GM21360 (cell line): ENCODE data around the gene ZSWIM3.
"Not testable (repeated sequence)": the region's sequence is repeated elsewhere in the genome, so short reads cannot be mapped to it uniquely, and the experiment has no call there.

Experiments
- ATAC-seq: cut with Tn5 transposase; IDR thresholded peaks from one replicate; pipeline ENCODE4 v1.9.1; 2021; ENCODE audit warnings: mild to moderate bottlenecking, moderate library complexity; ENCODE audit not compliant: unreplicated experiment

The ZSWIM3 gene

DNA sequence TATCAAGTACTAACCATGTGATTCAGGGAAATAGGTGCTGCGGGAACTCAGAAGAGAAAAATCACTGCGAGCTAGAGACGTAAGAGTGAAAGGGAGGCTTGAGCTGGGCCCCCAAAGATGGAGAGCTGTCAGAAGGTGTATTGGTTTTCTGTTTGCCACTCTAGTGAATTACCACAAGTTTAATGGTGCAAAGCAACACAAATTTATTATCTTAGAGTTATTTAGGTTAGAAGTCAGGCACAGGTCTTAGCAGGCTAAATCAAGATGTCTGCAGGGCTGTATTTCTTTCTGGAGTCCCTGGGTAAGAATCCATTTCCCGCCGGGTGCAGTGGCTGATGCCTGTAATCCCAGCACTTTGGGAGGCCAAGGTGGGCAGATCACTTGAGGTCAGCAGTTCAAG lies 2.5 kb downstream of the ZSWIM3 start:
- no peak for ATAC-seq

DNA sequence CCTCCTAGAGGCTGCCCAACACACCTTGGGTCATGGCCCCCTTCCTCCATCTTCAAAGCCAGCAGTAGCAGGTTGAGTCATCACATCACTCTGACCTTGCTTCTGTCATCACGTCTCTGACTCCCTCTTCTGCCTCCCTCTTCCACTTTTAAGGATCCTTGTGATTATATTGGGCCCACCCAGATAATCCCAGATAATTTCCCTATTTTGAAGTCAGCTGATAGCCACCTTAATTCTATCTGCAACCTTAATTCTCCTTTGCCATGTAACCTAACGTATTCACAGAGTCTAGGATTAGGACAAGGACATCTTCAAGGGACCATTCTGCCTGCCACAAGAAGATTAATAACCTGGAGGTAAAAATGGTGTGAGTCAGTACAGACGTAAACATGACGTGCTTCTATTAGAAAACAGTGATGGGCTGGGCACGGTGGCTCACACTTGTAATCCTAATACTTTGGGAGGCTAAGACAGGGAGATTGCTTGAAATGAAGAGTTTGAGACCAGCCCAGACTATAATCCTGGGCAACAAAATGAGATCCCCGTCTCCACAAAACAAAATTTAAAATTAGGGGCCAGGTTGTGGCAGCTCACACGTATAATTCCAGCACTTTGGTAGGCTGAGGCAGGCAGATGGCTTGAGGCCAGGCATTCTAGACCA lies 3.3 kb downstream of the ZSWIM3 start:
- ATAC-seq: no peak

DNA sequence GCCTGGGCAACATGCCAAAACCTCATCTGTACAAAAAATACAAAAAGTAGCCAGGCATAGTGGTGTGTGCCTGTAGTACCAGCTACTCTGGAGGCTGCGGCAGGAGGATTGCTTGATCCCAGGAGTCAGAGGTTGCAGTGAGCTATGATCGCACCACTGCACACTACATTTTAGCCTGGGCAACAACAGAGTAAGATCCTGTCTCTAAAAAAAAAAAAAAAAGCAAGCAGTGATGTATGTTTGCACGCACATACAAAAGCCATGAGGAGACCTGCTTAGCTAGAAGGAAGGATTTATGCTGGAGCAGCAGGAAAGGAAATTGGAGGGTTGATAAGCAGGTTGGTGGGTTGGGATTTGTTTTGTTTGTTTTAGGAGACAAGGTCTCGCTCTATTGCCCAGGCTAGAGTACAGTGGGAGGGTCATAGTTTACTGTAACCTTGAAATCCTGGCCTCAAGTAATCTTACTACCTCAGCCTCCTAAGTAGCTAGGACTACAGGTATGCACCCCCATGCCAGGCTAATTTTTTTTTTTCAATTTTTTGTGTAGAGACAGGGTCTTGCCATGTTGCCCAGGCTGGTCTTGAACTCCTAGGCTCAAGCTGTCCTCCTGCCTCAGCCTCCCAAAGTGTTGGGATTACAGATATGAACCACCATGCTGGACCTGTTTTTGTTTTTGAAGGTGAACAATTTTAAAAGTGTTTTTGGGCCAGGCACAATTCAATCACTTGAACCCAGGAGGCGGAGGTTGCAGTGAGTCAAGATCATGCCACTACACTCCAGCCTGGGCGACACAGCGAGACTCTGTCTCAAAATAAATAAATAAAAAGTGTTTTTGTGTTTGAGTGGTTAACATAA lies 4.0 kb downstream of the ZSWIM3 start:
- no peak for ATAC-seq

DNA sequence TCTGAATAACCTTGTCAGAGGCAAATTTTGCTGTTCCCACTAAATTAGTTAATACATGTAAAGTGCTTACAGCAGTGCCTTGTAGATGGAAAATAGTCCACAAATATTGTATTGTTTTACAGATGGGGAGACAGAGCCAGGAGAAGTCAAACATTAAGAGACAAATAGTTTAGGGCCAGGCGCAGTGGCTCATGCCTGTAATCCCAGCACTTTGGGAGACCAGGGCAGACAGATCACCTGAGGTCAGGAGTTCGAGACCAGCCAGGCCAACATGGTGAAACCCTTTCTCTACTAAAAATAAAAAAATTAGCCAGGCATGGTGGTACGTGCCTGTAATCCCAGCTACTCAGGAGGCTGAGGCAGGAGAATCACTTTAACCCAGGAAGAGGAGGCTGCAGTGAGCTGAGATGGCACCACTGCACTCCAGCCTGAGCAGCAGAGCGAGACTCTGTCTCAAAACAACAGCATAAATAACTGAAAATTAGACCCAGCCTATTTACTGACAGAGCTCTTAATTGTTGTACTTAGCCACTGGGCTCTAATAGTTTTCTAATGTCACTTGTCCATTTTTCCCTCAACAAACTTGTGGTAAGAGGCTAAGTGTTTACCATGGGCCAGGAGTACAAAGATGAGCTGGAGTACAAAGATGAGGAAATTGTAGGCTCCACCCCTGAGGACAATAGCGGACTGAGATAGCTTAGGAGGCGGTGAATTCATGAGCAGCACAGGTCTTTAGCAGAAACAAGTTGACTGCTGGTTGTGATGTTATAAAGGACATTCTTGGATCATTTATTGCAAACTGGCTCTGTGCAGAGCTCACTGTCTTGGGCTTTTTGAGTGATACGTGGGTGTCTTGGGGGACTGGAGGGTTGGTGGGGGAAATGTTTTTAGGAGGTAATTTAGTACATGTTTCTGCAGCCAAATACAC lies 6.4 kb downstream of the ZSWIM3 start:
- no peak for ATAC-seq

DNA sequence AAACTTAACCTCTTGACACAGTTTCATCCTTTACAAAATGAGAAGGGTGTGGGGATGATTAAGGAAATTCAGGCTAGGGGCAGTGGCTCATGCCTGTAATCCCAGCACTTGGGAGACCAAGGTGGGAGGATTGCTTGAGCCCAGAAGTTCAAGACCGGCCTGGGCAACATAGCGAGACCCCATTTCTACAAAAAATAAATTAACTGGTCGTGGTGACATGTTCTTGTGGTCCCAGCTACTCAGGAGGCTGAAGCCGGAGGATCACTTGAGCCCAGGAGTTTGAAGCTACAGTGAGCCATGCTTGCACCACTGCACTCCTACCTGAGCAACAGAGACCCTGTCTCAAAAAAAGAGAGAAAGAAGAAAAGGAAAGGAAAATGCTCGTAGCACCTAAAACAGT lies 9.0 kb downstream of the ZSWIM3 start:
- no peak for ATAC-seq

DNA sequence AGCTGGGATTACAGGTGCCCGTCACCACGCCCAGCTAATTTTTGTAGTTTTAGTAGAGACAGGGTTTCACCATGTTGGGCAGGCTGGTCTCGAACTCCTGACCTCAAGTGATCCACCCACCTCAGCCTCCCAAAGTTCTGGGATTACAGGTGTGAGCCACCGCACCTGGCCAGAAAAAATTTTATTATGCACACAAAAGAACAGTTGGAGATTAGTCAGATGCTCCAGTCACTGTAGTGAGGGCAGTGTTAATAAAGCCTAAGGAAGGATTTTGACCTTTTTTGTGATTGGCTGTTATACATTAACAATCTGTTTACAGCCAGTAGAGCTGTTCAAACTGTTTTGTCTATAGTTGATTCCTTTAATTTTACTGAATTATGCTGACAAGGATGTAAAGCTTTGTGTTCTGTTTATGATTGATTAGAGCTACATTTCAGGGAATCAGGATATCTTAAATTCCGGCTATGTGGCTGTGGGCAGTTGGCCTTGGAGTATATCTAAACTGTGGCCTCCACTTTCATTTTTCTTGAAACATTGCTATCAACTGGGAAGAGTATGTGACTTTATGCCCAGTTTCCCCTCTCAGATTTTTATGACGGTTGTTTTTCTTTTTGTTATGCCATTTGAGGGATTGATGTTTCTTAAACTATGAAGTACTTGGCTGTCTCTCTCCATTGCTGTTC lies 9.9 kb downstream of the ZSWIM3 start:
- no peak for ATAC-seq

DNA sequence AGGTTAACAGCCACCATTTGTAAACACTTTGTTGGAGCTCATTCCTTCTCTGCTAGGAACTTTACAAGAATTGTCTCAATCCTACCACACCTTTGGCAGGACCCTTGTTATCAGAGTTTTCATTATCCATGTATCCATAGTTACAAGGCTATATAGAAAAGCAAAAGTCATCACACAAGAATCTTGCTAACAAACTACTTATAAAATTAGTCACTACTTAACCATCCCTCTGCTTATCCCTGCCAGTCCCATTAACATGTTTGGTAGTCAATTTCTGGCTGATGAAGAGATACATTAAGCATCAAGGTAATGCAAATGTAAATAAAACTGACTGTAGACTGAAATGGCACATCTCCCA lies 10.4 kb downstream of the ZSWIM3 start:
- no peak for ATAC-seq

DNA sequence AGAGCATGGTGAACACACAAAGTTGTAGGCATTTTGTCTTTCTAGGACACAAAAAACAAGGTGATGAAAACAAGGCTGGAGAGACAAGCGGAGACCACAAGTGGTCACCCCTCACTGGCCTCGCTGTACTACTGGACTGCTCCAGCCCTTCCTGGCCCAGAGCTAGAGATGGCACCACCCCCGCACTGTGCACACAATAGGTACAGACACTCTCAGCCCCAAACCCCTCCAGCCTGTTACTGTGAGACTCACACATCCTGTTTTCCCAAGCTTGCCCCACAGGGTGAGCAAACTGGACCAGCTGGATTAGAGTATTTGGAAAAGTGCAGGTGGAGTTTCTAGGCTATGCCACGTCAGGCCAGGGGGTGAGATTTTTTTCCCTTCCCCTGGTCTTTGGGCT lies 15.2 kb downstream of the ZSWIM3 start:
- ATAC-seq: no peak

DNA sequence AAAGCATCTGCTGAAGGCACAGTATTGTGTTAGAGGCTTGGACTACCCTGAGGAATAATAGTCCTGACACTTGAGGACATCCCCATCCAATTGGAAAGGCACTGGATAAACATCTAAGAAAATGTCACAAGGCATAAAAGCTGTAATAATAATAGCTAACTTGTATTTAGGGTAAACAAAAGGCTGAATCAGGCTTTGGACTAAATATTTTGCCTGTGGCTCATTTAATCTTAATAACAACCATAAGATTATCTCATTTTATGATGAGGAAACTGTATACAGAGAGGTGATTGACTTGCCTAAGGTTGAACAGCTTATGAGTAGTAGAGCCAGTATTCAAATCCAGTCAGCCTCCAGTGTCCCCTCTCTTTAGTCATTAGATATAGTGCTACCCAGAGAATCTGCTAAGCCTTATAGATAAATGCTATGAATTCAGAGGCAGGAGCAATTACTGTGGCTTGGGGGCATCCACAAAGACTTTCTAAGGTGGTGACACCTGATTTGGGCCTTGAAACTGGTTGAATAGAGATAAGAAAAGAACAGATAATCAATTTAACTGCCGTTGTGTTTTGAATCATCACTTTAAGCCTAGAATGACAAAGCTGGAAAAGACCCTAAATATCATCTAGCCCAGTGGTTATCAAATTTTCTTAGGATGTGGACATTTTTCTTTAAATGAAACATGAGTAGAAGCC lies 16.1 kb downstream of the ZSWIM3 start:
- no peak for ATAC-seq

DNA sequence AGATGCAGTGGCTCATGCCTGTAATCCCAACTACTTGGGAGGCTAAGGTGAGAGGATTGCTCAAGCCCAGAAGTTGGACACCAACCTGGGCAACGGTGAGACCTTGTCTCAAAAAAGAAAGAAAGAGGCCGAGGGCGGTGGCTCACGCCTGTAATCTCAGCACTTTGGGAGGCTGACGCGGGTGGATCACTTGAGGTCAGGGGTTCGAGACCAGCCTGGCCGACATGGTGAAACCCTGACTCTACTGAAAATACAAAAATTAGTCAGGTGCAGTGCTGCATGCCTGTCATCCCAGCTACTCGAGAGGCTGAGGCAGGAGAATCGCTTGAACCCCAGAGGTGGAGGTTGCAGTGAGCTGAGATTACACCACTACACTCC lies 16.7 kb downstream of the ZSWIM3 start:
- ATAC-seq: not testable (repeated sequence)

DNA sequence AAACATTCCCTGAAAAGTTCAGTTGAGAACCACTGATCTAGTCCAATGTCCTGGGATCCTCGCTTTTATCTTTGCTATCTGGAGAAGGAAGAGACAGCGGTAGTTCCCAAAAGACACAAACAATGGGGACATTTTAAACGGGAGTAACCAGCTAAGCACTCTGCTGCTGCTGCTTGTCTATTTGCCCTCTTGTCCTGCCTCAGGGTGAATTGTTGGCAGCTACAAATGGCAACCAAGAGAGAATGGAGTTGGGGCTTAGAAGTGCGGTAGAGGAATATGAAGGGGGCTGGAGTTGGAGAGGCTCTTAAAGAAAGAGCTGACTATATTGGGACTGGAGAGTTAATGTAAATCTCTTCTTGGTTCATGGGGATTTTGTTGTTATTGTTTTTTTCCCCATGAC lies 17.2 kb downstream of the ZSWIM3 start:
- ATAC-seq: no peak

DNA sequence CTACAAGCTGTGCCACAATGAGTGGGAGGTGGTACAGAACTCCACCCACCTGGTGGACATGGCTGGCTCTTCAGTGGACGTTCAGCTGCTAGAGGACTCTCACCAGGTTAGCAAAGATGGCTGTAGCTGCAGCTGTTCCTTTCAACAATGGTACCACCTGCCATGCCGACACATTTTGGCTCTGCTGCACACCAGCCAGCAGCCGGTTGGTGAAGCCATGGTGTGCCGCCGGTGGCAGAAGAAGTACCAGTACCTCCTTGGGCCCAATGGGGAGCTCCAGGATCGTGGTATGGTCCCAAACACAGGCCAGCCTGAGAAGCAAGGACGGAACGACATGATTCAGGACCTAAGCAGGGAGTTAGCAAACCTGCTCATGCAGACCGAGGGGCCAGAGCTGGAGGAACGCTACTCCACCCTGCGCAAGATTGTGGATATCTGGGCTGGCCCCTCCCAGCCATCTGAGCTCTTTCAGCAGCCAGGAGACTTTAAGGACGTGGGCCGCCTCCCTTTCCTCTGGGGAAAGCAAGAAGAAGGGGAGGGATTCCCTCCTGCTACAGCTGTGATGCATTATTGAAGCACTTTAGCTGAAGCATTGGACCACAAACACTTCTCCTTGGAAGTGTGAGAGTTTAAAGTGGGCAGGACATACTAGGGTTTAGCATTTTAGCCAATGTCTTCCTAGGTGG lies 20.8 kb downstream of the ZSWIM3 start:
- ATAC-seq: no peak

DNA sequence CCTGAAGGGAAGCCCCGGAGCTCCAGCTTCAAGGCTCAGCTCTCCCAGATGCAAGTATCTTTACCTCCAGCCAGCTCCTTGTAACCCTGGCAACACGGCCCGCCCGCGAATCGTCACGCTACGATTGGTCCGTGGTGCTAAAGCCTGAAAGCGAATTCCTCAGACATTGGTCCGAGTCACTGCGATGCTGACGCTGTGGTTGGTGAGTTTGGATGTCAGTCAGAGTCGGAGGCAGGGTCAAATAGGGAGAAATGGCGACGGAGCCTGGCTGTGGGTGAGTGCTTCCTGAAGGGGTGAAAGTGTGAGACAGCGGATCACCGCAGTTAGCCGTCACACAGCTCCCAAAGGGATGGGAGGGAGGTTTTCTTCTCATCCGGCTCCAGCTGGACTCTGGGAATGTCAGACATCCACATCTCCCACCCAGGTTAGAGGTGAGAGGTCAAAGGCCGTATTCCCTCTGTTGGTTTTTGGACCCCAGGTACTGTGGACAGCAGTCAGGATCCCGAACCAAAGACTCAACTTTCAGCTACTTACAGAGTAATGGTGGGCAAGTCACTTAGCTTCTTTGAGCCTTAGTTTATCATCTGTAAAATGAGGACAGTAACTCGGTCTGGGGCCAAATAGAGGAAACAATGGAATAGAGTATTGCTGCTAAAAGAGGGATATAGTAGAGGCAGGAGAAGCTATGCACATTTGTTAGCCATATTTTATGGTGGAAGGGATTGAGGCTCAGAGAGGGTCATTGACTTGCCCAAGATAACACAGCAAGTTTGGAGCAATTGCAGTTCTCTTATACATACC lies 23.8 kb downstream of the ZSWIM3 start, which contains the start of gene ZSWIM1:
ZSWIM1 (plus strand) TSS at position 240 of the 801 bp plus-strand sequence. CDS start 1,366 bp downstream, outside the sequence.
- peak; percentile 95 for ATAC-seq

DNA sequence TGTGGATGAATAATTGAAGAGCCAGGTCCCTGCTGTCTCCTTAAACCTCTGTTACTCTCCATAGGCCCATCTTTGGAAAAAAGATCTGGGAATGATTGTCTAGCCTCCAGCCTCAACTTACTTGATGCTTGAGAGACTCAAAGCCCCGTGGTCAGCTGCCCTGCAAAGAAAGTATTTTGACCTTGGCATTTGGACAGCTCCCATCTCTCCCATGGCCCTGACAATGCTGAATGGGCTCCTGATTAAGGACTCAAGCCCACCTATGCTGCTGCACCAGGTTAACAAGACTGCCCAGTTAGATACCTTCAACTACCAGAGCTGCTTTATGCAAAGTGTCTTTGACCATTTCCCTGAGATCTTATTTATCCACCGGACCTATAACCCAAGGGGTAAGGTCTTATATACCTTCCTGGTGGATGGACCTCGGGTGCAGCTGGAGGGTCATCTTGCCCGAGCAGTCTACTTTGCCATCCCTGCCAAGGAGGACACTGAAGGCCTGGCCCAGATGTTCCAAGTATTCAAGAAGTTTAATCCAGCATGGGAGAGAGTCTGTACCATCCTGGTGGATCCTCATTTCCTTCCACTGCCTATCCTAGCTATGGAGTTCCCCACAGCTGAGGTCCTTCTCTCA lies 25.2 kb downstream of the ZSWIM3 start:
- ATAC-seq: no peak

DNA sequence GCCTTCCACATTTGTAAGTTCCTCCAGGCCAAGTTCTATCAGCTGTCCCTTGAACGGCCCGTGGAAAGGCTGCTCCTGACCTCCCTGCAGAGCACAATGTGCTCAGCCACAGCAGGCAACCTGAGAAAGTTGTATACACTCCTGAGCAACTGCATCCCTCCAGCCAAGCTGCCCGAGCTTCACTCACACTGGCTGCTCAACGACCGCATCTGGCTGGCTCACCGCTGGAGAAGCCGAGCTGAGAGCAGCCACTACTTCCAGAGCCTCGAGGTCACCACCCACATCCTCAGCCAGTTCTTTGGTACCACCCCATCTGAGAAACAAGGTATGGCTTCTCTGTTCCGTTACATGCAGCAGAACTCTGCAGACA lies 25.7 kb downstream of the ZSWIM3 start:
- ATAC-seq: no peak

DNA sequence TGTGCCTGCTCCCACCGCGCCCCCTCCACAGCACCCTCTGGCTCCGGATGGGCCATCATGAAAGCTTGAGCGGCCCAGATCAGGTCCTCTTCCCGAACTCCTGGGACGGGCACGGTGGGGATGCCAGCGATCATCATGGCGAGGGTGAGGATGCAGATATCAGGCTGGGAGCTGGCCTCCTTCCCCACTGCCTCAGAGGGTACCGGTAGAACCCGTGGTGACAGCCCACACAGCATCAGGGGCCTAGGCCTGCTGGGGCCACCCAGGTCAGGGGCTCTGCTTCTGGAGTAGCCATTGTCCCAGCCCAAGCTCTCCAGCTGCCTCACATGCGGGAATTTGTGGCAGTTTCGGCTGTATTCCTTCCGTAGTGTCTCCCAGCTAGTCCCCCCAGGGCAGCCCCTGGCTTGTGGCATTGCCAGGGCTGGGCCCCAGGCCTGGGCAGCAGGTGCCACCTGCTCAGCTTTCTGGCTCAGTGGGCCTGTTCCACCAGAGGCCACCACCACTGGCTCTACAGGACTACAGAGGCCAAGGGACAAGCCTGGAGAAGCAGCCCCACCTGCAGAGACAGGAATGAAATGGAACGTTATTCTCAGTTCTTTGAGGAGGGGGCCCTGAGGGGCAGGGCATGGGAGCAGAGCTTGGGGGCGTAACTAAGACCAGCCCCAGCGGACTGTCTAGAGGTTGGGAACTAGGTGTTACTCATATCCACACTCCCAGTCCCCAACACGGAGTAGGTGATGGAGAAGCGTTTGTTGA lies 29.4 kb downstream of the ZSWIM3 start:
- ATAC-seq: no peak

DNA sequence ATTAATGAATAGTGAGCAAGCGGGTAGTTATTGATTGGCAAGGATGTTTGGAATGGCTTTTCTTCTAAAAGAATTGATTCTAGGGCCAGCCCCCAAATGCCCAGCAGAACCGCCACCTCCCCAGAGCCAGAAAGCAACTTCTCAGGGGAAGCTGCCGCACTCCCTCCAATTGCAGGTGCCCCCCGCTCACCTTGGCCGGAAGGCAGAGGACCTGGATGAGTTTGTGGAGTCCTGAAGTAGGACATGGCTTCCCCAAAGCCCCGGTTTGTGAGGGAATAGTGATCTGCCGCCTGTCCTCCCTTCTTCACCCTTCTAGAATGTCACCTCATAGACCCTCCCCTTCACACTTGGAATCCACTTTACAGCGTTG lies 29.9 kb downstream of the ZSWIM3 start, which contains the start of gene SPATA25:
SPATA25 (minus strand) TSS at position 277 of the 370 bp plus-strand sequence; CDS start at position 245, 32 bp downstream.
- ATAC-seq: no peak

DNA sequence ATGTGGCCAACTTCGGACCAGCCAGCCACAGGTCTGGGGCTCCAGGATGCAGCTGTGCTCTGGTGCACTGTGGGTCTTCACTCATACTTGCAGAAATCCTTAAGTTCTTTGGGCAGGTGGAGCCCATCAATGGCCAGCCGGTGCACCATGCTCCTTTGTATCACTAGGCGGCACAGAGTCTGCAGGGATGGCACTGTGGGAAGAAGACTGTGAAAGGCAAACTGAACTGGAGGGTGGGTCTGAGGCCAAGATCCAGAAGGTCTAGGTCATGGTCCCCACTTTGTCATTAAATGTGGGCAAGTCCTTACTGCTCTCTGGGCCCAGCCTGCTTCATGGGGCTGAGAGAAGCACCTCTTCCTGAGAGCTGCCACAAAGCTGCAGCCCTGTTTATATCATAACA lies 31.3 kb downstream of the ZSWIM3 start:
- ATAC-seq: no peak
